NCI-H2029 (cell line): ENCODE measurements around the gene SCNN1A.

ENCODE experiments used
- DNase-seq: peaks from one replicate; lab custom pipeline; 2025; lab: John Stamatoyannopoulos, UW

Gene SCNN1A

GRCh38 chr12:6375269-6376078 is at the start of gene SCNN1A:
SCNN1A (minus strand) TSS chr12:6375563; CDS start chr12:6374783, 780 bp downstream.
- DNase-seq, result peak; percentile 93

- DNase-seq, result no peak
These were observed 49.5 kb upstream of the SCNN1A start for GRCh38 chr12:6424866-6425265.

DNA sequence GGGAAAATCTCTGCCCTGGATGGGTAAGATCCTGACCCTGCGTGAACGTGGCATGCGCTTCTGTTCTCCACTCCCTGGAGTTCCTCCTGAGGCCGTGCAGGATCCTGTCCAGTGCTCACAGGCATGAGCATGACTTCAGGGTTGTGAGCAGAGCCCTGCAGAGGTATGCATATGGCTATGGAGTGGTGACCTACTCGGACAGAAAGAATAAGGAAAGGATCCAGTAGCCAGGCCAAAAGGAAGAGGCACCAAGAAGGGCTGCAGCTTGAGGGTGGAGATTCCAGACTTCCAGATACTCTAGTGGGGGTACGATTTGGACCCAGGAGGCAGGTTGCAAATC is 48.6 kb upstream of the SCNN1A start:
- no peak for DNase-seq

DNA sequence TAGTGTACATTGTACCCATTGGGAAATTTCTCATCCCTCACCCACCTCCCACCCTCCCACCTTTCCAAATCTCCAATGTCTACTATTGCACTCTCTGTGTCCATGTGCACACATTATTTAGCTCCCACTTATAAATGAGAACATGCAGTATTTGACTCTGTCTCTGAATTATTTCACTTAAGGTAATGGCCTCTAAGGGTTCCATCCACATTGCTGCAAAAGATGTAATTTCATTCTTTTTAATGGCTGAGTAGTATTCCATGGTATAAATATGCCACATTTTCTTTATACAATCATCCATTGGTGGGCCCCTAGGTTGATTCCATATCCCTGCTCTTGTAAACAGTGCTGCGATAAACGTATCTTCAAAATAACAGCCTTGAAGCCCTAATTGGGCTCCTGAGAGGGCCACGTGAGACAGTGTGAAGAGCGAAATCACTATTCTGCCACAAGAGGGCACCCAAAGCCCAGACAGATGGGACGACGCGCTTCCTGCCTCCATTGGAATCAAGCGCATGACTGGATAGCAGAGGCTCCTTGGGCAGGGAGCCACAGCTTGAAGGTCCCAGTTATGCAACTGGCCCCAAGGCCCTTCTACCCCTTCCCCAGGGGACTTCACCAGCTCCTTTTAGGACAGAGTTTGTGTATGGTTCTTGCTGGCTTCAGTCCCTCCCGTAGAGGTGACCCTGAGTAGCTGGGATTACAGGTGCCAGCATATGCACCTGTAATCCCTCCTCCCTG is 48.1 kb upstream of the SCNN1A start:
- DNase-seq, result peak; percentile 92

GRCh38 chr12:6420364-6420763 is 45.0 kb upstream of the SCNN1A start:
- no peak for DNase-seq

DNA sequence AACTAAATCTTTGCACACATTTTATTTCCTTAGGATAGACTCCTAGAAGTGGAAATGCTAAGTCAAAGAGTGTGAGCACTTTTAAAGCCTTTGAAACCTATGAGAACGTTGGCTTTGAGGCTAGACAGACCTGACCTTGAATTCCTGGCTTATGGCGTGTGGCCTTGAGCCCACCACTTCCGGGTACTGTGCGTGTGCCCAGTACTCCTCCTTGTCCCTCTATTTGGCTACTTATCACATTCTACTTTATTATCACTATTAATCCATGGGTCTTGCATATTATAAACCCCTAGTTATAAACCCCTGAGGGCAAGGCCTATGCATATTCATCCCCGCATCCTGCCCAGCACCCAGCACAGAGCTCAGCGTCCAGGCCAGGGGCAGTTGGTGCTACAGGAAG is 43.4 kb upstream of the SCNN1A start:
- no peak for DNase-seq

- DNase-seq, result no peak
These were observed 41.2 kb upstream of the SCNN1A start for GRCh38 chr12:6416596-6416995.

DNA sequence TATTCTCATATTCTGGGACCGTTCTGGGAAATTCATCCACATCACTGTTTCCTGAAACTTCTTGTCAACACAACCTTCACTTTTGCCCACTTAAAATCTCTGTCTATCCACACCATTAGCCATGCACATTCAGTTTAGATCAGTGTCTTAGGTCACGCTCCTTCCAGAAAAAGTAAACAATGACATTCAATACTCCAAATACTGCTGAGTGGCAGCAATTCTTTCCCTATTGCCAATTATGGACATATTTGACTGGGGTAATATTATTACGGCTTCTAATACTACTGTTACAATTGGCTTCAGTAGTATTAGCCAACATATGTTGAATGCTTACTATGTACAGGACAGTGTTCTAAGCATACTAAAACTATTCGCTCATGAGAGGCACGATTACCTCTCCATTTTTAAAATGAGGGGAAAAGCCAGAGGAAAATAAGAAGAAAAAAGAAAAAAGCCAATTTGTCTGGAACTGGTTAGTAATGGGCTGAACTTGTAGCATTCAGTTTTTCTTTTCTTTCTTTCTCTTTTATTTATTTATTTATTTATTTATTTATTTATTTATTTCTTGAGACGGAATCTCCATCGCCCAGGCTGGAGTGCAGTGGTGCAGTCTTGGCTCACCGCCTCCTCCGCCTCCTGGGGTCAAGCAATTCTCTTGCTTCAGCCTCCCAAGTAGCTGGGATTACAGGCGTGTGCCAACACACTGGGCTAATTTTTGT is 32.0 kb upstream of the SCNN1A start:
- peak; percentile 23 for DNase-seq

DNA sequence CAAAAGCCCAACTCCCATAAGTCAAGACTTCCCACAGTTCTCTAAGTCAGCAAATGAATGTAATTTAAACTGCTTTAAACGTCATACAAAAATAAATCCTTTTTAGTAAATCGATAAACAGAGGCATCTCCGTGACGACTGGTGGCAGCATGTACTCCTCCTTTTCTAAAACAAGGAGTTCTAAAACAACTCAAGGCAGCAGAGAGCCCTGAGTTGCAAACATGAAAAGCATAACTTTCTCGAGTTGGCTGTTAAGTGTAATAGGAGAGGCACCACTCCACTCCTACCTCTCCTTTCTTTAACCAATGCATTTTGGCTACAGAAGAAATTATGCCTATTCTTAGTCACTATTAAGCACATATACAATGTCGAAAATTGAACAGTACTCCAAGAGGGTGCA is 30.6 kb upstream of the SCNN1A start:
- DNase-seq, result no peak

DNA sequence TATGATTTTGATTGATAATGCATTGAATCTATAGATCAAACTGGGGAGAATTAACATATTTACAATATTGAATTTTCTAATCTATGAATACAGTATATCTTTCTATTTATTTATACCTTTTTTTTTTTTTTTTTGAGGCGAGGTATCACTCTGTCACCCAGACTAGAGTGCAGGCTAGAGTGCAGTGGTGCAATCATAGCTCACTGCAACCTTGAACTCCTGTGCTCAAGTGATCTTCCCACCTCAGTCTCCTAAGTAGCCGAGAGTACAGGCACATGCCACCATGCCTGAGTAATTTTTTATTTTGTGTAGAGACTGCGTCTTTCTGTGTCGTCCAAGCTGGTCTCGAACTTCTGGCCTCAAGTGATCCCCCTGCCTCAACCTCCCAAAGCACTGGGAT is 29.0 kb upstream of the SCNN1A start:
- no peak for DNase-seq

DNA sequence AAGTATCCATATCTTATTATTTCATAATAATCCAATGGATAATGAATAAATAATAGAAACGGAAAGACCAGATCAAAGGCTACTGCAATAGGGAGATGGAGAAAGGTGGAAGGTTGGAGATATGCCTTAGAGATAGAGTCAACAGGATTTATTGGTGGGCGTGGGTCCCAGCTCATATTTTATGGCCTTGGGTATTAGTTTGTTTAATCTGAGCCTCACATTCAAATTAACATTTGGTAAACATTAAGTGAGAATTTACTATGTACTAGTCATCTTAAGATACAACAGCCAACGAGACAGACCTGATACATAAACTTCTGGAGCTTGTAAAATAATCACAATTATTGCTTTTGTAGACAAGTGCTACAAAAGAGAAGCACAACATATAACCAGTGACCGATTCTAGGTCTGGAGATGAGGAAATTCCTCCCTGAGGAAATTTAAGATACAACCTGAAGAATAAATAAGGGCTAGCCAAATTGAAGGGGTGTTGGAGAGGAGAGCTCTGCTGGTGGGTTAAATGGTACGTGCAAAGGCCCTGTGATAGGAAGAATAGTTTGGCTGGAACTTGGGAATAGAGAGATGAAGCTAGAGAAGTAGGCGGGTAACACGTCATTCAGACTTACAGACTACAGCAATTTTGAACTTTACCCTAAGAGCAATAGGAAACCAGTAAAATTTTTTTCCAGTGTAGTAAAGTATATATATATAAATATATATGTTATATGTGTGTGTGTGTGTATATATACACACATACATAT is 24.7 kb upstream of the SCNN1A start:
- no peak for DNase-seq

- no peak for DNase-seq
These were observed 20.7 kb upstream of the SCNN1A start for GRCh38 chr12:6396031-6396430.

DNA sequence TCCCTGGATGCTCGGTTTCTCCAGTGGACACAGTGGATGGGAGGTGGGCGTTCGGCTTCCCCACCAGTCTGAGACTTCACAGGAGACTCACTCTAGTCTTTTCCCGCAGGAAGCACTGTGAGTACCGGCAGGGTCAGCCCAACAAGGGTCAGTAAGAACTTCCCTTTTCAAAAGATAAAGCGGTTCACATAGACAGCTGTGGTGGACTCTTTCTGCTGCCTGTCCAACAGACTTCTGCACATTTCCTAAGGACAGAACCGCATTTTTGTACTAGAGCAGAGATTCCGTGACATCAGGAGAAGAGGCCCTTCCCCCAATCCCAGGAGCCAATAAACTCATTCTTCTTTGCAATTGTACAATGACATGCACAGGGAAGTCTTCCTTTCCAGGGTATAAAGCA is 19.0 kb upstream of the SCNN1A start:
- DNase-seq, result no peak

DNA sequence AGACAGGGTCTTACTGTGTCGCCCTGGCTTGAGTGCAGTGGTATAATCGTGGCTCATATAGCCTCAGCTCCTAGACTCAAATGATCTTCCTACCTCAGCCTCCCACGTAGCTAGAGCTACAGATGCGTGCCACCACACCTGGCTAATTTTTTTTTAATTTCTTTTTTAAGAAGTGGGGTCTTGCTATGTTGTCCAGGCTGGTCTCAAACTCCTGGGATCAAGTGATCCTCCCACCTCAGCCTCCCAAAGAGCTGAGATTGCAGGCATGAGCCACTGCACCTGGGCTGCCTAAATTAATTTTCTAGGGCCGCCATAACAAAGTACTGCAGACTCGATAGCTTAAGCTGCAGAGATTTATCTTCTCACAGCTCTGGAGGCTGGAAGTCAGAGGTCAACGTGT is 17.7 kb upstream of the SCNN1A start:
- DNase-seq, result no peak

GRCh38 chr12:6392504-6392903 is 17.1 kb upstream of the SCNN1A start:
- peak; percentile 94 for DNase-seq

GRCh38 chr12:6391013-6391412 is 15.7 kb upstream of the SCNN1A start:
- DNase-seq, result no peak

- DNase-seq, result no peak
These were observed 14.9 kb upstream of the SCNN1A start for GRCh38 chr12:6390084-6390799.

DNA sequence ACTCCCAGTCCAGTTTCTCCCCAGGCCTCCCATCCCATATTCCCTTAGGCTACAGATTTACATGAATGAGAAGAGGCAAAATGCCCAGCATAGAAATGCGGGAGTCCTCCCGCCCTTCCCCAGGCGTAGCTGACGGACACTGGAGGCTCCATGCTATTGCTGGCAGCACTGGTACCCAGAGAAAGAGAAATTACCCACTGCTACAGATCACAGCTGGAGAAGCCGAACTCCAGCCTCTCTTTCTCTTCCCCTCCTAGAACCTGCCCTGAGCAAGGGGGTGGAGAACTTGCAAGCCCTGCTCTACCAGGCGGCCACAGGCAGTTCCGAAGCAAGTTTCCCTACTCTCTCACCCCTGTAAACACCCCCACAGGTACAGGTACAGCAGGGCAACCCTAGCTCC is 12.2 kb upstream of the SCNN1A start:
- no peak for DNase-seq

- no peak for DNase-seq
These were observed 11.1 kb upstream of the SCNN1A start for GRCh38 chr12:6386491-6386890.

- DNase-seq, result no peak
These were observed 10.7 kb upstream of the SCNN1A start for GRCh38 chr12:6386038-6386437.
